MCF 10A (cell line): ENCODE measurements around the gene SNX13. TPM values are rescaled to one million over a fixed set of nuclear protein-coding genes. Genes with fewer than 3 reads are reported as not detected.

Experiments used
- BruUV-seq: library from RNA; stranded (reverse); fragments of 400-500 nt; replicated peaks from 2 replicates; lab custom pipeline; 2021; lab: Mats Ljungman, UMichigan
- CTCF ChIA-PET: fragments of 300-600 bp; sonication (Branson Sonifier 250); formaldehyde crosslinking; extraction: SDS; loops from one replicate; lab custom pipeline; 2021; ENCODE audit warnings: antibody characterized with exemption, inconsistent platforms; lab: Yijun Ruan, JAX
- POLR2A ChIA-PET: fragments of 300-600, 350-650 bp; sonication (Branson Sonifier 250); formaldehyde crosslinking; extraction: SDS; loops from one replicate; lab custom pipeline; 2020; ENCODE audit warnings: antibody characterized with exemption, inconsistent platforms; lab: Yijun Ruan, JAX
- DNase-seq: peaks from one replicate; pipeline ENCODE4 v3.0.0-alpha.2; 2018; ENCODE audit not compliant: unreplicated experiment
- H3K27ac Mint-ChIP-seq: one replicate; pipeline ENCODE4 v1.8.0; 2022; ENCODE audit warnings: mild to moderate bottlenecking, low read depth, mixed read lengths; ENCODE audit not compliant: unreplicated experiment
- H3K27me3 Mint-ChIP-seq: one replicate; pipeline ENCODE4 v1.8.0; 2022; ENCODE audit warnings: mixed read lengths; ENCODE audit not compliant: insufficient read depth, unreplicated experiment
- H3K36me3 Mint-ChIP-seq: one replicate; pipeline ENCODE4 v1.8.0; 2022; ENCODE audit warnings: mild to moderate bottlenecking, moderate library complexity, mixed read lengths; ENCODE audit not compliant: insufficient read depth, unreplicated experiment
- H3K4me1 Mint-ChIP-seq: one replicate; pipeline ENCODE4 v1.8.0; 2022; ENCODE audit warnings: mixed read lengths; ENCODE audit not compliant: insufficient read depth, unreplicated experiment
- H3K4me3 Mint-ChIP-seq: one replicate; pipeline ENCODE4 v1.8.0; 2022; ENCODE audit warnings: mild to moderate bottlenecking, moderate library complexity, mixed read lengths; ENCODE audit not compliant: unreplicated experiment
- H3K9me3 Mint-ChIP-seq: one replicate; pipeline ENCODE4 v1.8.0; 2022; ENCODE audit warnings: mixed read lengths; ENCODE audit not compliant: unreplicated experiment
- intact Hi-C: fragments of 100-400 bp; cut with micrococcal nuclease; formaldehyde crosslinking; loops from 2 replicates; pipeline ENCODE4 v1.14.1; 2022
- total RNA-seq: library from RNA; stranded (reverse); gene quantifications from 2 replicates; pipeline ENCODE4 v1.2.3, GENCODE V29; 2022
- TF ChIP-seq, protein P1 (sequence below): fragments of 200-600 bp; IDR thresholded peaks from one replicate; pipeline ENCODE4 v1.8.0; 2022; ENCODE audit warnings: antibody characterized with exemption, mild to moderate bottlenecking; ENCODE audit not compliant: unreplicated experiment

Gene SNX13
- total RNA-seq, 1 experiment from 2014 or later, result 38.5 TPM

DNA sequence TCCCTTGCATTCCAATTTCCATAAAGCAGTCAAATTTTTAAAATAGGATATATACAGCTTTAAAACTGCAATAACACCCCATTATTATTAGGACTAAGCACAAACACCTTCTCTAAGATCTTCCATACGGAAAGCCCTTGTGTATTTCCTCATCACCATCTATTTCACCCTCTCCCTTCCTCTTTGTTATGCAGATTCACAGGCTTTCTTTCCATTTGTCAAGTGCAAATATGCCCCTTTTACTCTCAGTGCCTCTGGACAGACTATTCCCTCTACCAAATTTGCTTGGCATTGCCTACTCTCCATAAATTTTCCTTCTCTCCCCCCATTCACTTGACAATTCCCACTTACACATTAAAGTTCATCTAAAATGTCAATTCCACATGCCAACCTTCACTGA lies 61.7 kb downstream of the SNX13 start:
- Mint-ChIP-seq H3K27me3 (no peaks in the 10 kb centered on the region), H3K36me3 (peaks cover 38% of the 10 kb centered on the region), H3K4me1 (no peaks in the 10 kb centered on the region), H3K9me3 (no peaks in the 10 kb centered on the region), H3K4me3 (no peak overlapping the region), H3K27ac (no peak overlapping the region)
- POLR2A ChIA-PET, result no interaction called here
- TF ChIP-seq, protein P1, sequence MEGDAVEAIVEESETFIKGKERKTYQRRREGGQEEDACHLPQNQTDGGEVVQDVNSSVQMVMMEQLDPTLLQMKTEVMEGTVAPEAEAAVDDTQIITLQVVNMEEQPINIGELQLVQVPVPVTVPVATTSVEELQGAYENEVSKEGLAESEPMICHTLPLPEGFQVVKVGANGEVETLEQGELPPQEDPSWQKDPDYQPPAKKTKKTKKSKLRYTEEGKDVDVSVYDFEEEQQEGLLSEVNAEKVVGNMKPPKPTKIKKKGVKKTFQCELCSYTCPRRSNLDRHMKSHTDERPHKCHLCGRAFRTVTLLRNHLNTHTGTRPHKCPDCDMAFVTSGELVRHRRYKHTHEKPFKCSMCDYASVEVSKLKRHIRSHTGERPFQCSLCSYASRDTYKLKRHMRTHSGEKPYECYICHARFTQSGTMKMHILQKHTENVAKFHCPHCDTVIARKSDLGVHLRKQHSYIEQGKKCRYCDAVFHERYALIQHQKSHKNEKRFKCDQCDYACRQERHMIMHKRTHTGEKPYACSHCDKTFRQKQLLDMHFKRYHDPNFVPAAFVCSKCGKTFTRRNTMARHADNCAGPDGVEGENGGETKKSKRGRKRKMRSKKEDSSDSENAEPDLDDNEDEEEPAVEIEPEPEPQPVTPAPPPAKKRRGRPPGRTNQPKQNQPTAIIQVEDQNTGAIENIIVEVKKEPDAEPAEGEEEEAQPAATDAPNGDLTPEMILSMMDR, result no peak
- CTCF ChIA-PET, result interaction anchor here (0.6 to 0.8 kb wide), 2 partner anchors 82 to 107 kb away, joined by 3 to 4 read pairs; no protein-coding TSS in a partner anchor
- no TSS peak for BruUV-seq
- intact Hi-C loops, result no loop called here
- no peak for DNase-seq

DNA sequence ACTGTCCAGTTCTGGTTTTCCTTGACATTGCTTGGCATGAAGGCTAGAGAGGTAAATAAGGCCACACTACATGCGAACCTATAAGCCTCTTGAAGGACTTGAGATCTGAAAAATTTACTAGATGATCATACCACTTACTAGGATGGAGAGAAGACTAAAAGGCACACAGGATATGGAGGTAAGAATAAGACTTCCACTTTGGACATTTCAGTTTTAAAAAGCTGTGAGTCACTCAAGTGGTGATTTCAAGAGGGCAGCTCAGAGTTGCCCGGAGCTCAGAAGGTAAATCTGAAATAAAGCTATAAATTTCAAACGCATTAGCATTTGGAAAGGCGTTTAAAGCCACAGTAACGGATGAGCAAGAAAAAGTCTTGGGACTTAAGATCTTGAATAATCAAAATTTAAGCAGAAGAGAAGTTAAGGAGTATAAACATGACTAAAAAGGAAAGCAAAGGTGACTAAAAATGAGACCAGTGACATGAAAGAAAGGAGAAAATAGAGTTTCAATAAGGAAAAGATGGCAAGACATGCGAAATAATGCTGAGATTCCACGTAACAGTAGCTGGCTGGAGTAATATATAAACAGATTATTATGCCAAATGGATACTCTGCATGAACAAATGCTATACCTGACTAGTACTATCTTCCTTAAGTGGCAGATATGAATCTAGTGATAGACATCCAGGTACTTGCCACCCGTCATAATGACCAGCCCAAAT lies 68.3 kb downstream of the SNX13 start:
- intact Hi-C loops, result no loop called here
- Mint-ChIP-seq H3K9me3 (no peaks in the 10 kb centered on the region), H3K36me3 (peaks cover 39% of the 10 kb centered on the region), H3K4me1 (no peaks in the 10 kb centered on the region), H3K4me3 (no peak overlapping the region), H3K27ac (peak overlapping the region; percentile 52), H3K27me3 (no peaks in the 10 kb centered on the region)
- BruUV-seq, result no TSS peak
- TF ChIP-seq, protein P1, result no peak
- POLR2A ChIA-PET, result interaction anchor here (0.7 kb wide), 1 partner anchor 370 kb away, joined by 3 read pairs; no protein-coding TSS in a partner anchor
- CTCF ChIA-PET, result no interaction called here
- DNase-seq, result no peak

DNA sequence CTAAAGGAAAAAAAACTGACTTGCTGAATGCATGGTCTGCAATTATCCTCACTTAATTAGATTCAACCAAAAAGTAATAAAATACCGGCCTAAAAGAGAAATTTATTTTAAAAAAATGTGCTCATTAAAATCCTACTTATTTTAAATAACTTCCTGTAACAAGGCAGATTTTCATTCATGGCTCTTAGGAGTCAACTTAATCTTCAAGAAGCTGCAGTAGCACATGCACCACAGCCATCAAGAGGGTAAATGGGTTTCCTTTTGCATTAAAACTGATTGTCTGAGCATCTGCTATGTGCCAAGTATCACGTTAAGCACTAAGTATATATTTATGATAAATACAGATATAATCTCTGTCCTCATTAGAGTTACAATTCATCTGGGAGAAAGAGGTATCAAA lies 69.9 kb downstream of the SNX13 start:
- no peaks in the 10 kb centered on the region for H3K27me3 Mint-ChIP-seq
- DNase-seq, result no peak
- no peaks in the 10 kb centered on the region for H3K4me1 Mint-ChIP-seq
- no peaks in the 10 kb centered on the region for H3K9me3 Mint-ChIP-seq
- CTCF ChIA-PET, result interaction anchor here (0.9 to 1.2 kb wide), 2 partner anchors 15 to 467 kb away, joined by 3 to 4 read pairs; no protein-coding TSS in a partner anchor
- H3K27ac Mint-ChIP-seq, result no peak overlapping the region
- peaks cover 46% of the 10 kb centered on the region for H3K36me3 Mint-ChIP-seq
- intact Hi-C loops, result no loop called here
- POLR2A ChIA-PET, result no interaction called here
- TF ChIP-seq, protein P1, result no peak
- BruUV-seq, result no TSS peak
- H3K4me3 Mint-ChIP-seq, result no peak overlapping the region

DNA sequence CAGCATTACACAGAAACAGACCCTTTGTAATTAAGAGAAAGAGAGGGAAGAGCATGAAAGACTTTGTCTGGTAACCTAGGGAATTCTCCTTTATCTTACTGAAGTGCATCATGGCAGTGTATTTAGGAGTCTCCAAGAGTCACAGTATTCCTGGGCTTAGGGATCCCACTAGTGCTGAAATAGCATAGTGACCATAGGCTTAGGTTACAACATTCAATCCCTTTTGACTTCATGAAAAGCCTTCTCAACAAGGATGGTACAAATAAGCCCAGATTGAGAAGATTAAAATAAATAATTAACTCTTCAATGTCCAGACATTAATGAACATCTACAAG lies 76.5 kb downstream of the SNX13 start:
- ChIA-PET POLR2A (interaction anchor here (0.7 kb wide), 1 partner anchor 1252 kb away, joined by 3 read pairs; no protein-coding TSS in a partner anchor), CTCF (no interaction called here)
- BruUV-seq, result no TSS peak
- peaks cover 45% of the 10 kb centered on the region for H3K36me3 Mint-ChIP-seq
- DNase-seq, result no peak
- no peak overlapping the region for H3K4me3 Mint-ChIP-seq
- intact Hi-C loops, result no loop called here
- H3K9me3 Mint-ChIP-seq, result no peaks in the 10 kb centered on the region
- no peaks in the 10 kb centered on the region for H3K4me1 Mint-ChIP-seq
- H3K27me3 Mint-ChIP-seq, result no peaks in the 10 kb centered on the region
- no peak overlapping the region for H3K27ac Mint-ChIP-seq
- TF ChIP-seq, protein P1, result no peak
